GM12864 (cell line): ENCODE results near the gene RAB43.

Source experiments
- DNase-seq: peaks from one replicate; pipeline ENCODE4 v3.0.0-alpha.2; 2011; ENCODE audit warnings: low read depth
- H3K4me3 ChIP-seq: 2 replicates; pipeline ENCODE4 v1.5.1; 2011; ENCODE audit warnings: mild to moderate bottlenecking, low read depth, low read length, control low read depth
- TF ChIP-seq, protein P1 (sequence below): IDR thresholded peaks from 2 replicates; pipeline ENCODE4 v1.5.1; 2011; ENCODE audit warnings: low read depth, mild to moderate bottlenecking, moderate library complexity, low read length, control low read depth, inconsistent platforms; ENCODE audit errors: missing control alignments

RAB43 gene

DNA sequence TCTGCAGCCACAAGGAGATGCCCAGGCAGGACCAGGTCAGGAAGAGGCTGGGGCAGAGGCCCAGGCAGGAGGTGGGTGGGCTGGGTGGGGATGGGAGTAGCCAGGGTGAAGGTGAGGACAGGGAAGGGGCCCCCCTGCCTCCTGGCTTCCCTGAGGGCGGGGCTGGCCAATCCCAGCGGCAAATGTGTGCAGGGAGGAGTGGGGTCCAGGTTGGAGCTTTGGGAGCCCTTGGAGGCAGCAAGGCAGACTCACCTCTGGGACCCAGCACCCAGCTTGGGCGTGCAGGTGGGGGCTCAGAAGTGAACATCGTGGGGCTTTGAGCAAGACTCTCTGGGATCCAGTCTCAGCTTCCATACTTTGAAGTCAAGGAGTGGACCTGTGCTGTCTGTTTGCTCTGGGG lies 35.8 kb downstream of the RAB43 start:
- DNase-seq, result no peak
- no peak overlapping the region for H3K4me3 ChIP-seq
- TF ChIP-seq, protein P1, sequence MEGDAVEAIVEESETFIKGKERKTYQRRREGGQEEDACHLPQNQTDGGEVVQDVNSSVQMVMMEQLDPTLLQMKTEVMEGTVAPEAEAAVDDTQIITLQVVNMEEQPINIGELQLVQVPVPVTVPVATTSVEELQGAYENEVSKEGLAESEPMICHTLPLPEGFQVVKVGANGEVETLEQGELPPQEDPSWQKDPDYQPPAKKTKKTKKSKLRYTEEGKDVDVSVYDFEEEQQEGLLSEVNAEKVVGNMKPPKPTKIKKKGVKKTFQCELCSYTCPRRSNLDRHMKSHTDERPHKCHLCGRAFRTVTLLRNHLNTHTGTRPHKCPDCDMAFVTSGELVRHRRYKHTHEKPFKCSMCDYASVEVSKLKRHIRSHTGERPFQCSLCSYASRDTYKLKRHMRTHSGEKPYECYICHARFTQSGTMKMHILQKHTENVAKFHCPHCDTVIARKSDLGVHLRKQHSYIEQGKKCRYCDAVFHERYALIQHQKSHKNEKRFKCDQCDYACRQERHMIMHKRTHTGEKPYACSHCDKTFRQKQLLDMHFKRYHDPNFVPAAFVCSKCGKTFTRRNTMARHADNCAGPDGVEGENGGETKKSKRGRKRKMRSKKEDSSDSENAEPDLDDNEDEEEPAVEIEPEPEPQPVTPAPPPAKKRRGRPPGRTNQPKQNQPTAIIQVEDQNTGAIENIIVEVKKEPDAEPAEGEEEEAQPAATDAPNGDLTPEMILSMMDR, result no peak

DNA sequence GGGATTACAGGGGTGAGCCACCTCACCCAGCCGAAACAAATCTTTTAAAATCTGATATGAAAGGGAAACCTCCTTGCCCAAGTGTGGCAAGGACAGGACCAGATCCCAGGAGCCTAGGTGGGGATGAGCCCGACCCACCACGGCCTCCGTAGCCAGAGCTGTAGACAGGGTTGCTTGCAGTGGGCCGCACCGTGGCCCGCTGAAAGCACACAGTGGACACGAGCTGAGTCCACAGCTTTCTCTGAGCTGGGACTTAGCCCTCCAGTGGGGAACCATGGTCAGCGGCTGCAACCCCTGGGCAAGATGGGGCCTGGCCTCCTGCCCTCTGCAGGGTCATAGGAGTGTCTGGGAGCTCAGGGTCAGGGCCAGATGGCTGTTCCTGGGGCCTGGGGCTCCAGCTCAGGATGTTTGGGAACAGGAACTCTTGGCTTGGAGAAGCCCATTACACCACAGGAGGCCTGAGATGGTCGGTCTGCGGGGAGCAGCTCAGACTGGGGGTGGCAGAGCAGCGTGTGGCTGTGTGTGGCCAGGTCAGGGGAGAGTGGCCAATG lies 36.4 kb downstream of the RAB43 start:
- TF ChIP-seq, protein P1, result no peak
- no peak for DNase-seq
- H3K4me3 ChIP-seq, result no peak overlapping the region

DNA sequence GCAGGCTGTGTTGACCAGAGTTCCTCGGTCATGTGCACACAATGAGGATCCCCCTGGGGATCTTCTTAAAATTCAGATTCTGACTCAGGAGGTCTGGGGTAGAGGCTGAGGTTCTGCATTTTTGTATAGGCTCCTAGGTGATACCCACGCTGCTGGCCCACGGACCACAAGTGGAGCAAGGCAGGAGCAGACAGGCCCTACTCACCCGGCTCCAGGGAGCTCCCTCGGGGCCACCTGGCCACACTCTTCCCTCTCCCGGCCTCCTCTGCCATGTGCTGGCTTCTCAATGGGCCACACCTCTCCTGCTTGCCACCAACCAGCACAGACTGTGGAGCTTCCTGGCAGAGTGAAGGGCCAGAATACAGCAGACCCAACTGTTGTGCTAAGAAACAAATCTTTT lies 37.1 kb downstream of the RAB43 start:
- H3K4me3 ChIP-seq, result no peak overlapping the region
- TF ChIP-seq, protein P1, result no peak
- no peak for DNase-seq

DNA sequence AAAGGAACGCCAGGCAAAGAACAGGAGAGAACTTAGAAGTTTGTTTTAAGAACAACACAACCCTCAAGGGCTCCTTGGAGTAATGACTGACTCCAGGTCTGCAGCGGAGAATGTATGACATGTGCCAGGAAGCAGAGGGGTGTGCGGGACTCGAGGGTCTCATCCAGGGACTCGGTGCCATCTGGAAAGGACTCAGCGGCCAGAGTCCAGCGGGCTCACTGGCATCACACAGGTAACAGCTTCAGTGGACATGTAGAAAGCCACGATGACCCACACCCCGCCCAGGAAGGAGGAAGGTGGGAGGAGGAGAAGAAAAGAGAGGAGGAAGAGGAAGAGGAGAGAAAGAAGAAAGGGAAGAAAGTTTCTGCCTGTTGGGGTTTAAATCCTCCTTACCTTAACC lies 39.6 kb downstream of the RAB43 start:
- H3K4me3 ChIP-seq, result no peak overlapping the region
- no peak for DNase-seq
- TF ChIP-seq, protein P1, result no peak

DNA sequence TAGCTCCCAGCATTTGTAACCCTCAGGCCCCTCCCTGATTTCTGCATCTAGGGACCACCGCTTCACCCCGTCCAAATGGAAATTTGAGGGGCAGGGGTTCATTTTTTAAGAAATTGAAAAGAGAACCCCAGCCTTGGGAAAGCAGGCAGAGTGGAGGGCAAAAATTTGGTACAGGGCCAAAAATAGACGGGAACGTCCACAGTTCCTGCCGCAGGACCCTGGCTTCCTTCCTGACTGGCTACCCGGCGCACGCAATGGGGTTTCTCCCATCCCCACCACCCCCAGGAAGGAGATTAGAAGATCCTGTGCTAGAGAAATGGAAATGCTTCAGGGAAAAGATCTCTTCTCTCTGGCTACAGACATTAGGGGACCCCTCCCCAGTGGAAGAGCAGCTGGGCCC lies 40.1 kb downstream of the RAB43 start:
- no peak overlapping the region for H3K4me3 ChIP-seq
- TF ChIP-seq, protein P1, result no peak
- no peak for DNase-seq

DNA sequence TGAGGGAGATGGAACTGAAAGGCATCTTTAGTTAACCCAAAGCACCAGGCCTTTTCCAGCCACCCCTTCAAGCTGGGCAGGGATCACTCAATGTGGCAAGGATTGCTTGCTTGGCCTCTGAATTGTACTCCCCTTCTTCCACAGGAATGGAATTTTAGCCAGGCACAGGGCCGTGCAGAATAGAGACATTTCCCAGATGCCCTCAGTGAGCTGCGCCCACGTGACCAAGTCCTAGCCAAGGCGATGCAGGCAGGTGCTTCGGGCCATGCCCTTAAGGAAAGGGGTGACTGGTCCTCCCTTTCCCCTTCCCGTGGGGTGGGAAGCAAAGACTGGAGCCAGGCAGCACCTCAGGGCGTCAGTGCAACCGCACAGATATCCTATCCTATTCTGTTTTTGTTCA lies 43.1 kb downstream of the RAB43 start:
- no peak for DNase-seq
- no peak overlapping the region for H3K4me3 ChIP-seq
- TF ChIP-seq, protein P1, result no peak

DNA sequence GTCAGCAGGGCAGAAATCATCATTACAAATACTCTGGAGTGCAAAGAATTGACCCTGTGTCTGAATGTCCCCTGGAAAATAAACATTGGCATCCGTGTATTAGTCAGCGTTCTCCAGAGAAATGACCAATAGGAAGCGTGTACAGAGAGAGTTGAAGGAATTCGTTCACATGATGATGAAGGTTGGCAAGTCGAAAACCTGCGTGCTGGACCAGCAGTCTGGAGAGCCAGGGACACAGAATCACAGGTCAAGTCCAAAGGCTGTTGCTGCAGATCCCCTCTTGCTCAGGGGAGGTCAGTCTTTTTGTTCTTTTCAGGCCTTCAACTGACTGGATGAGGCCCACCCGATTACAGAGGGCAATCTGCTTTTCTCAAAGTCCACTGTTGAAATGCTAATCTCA lies 44.4 kb downstream of the RAB43 start:
- TF ChIP-seq, protein P1, result no peak
- H3K4me3 ChIP-seq, result no peak overlapping the region
- no peak for DNase-seq
